Colonic mucosa (tissue), 4 donors: ENCODE data around the gene IFI16. TPM values are rescaled to one million over a fixed set of nuclear protein-coding genes. Genes with fewer than 3 reads are reported as not detected.

Experiments
- DNase-seq: peaks from one replicate; pipeline ENCODE4 v3.0.0-alpha.2; 2020
- H3K27ac ChIP-seq: fragments of 200-600 bp; one replicate; pipeline ENCODE4 v1.8.0; 2021
- H3K27me3 ChIP-seq: fragments of 200-600 bp; one replicate; pipeline ENCODE4 v1.8.0; 2021
- H3K36me3 ChIP-seq: fragments of 200-600 bp; one replicate; pipeline ENCODE4 v1.8.0; 2021
- H3K4me1 ChIP-seq: fragments of 200-600 bp; one replicate; pipeline ENCODE4 v1.8.0; 2021; ENCODE audit warnings: mild to moderate bottlenecking
- H3K4me3 ChIP-seq: fragments of 200-600 bp; one replicate; pipeline ENCODE4 v1.8.0; 2021
- H3K9ac ChIP-seq, 2 donors: one replicate each; pipeline ENCODE4 v1.7.0; 2013; ENCODE audit warnings: control low read depth in 2 of 2, low read depth in 2 of 2, low read length in 2 of 2
- H3K9me3 ChIP-seq: fragments of 200-600 bp; one replicate; pipeline ENCODE4 v1.8.0; 2021
- CTCF ChIP-seq: fragments of 200-600 bp; IDR thresholded peaks from one replicate; pipeline ENCODE4 v1.8.0; 2022; ENCODE audit warnings: antibody characterized with exemption, mild to moderate bottlenecking
- intact Hi-C: fragments of 100-400 bp; cut with DNase I; formaldehyde crosslinking; loops from one replicate; pipeline ENCODE4 v1.14.1; 2022
- total RNA-seq, 2 donors: library from RNA; stranded (reverse); fragmentation: NEBNext Ultra II Directional in 1 of 2; extraction: Animal tissue kit (Norgen Biotek cat#: 25700) in 1 of 2; gene quantifications; one replicate each; pipeline ENCODE4 v1.2.1, GENCODE V29; 2021
- donor health status: healthy.
- donor health status: DM: no; HTN: no; CAD: no.
- donor health status: DM: no; HTN: no; CAD: no.

The IFI16 gene
- total RNA-seq, 2 donors from 2014 or later, result 15.1 to 36.0 TPM

DNA sequence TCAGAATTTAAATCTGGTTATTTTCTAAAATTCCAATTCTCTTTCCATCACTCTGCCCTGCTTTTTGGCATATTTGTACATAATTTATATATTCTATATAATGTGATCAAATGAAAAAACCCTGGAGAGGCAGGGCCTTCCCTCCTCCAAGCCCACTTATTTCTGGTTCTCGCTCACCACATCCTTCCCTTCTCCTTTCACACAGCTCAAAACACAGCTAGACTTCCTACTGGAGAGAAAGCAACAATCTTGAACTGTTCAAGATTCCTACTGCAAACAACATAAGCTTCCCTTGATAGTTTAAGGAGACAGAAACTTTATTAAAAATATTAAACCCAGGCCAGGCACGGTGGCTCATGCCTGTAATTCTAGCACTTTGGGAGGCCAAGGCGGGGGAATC, 74.4 kb downstream of the IFI16 start:
- no peak for TF ChIP-seq CTCF
- H3K27ac ChIP-seq, result no peak overlapping the region
- intact Hi-C loops, result no loop called here

GRCh38 chr1:159084867-159085266, 75.2 kb downstream of the IFI16 start:
- no peak overlapping the region for H3K27ac ChIP-seq
- no peaks in the 10 kb centered on the region for H3K4me1 ChIP-seq

More for the DNA sequence above, 74.4 kb downstream of the IFI16 start:
- DNase-seq, result no peak
- no peak overlapping the region for H3K4me3 ChIP-seq
- no peaks in the 10 kb centered on the region for H3K4me1 ChIP-seq
- no peaks in the 10 kb centered on the region for H3K36me3 ChIP-seq
- no peaks in the 10 kb centered on the region for H3K27me3 ChIP-seq
- no peaks in the 10 kb centered on the region for H3K9me3 ChIP-seq
- H3K9ac ChIP-seq, result no peak overlapping the region

GRCh38 chr1:159088050-159088449, 78.3 kb downstream of the IFI16 start:
- Histone ChIP-seq H3K4me3 (no peak overlapping the region), H3K9ac (no peak overlapping the region), H3K27me3 (no peaks in the 10 kb centered on the region), H3K36me3 (no peaks in the 10 kb centered on the region), H3K4me1 (no peaks in the 10 kb centered on the region), H3K9me3 (no peaks in the 10 kb centered on the region), H3K27ac (no peak overlapping the region)
- DNase-seq, result no peak
- no peak for TF ChIP-seq CTCF
- intact Hi-C loops, result no loop called here

More at GRCh38 chr1:159084867-159085266, 75.2 kb downstream of the IFI16 start:
- intact Hi-C loops, result no loop called here
- H3K36me3 ChIP-seq, result no peaks in the 10 kb centered on the region
- no peak for TF ChIP-seq CTCF
- no peak for DNase-seq
- H3K27me3 ChIP-seq, result no peaks in the 10 kb centered on the region
- H3K4me3 ChIP-seq, result no peak overlapping the region
- no peak overlapping the region for H3K9ac ChIP-seq
- H3K9me3 ChIP-seq, result no peaks in the 10 kb centered on the region

DNA sequence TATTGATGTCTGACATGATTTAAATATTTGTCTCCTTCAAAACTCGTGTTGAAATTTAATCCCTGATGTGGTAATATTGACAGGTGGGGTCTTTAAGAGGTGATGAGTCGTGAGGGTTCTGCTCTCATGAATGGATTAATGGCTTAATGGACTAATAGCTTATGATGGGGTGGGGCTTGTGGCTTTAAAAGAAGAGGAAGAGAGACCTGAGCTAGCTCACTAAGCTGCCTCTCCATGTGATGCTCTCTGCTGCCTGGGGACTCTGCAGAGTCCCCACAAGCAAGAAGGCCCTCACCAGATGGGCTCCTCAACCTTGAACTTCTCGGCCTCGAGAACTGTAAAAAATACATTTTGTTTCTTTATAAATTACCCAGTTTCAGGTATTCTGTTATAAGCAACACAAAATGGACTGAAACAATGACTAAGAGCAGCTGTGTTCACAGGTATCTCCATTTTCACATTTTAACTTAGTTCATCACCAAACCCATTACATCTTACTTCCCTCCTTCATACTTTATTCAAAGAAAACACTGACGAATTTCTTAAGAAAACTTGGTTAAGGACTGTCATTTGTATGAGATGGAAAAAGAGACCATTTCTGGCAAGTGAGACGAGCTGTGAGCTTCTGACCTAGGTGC, 79.0 kb downstream of the IFI16 start:
- no peaks in the 10 kb centered on the region for H3K36me3 ChIP-seq
- no peak for DNase-seq
- no peak overlapping the region for H3K27ac ChIP-seq
- intact Hi-C loops, result no loop called here
- no peaks in the 10 kb centered on the region for H3K27me3 ChIP-seq
- H3K4me1 ChIP-seq, result no peaks in the 10 kb centered on the region
- H3K9ac ChIP-seq, result no peak overlapping the region
- no peak for TF ChIP-seq CTCF
- H3K9me3 ChIP-seq, result no peaks in the 10 kb centered on the region
- H3K4me3 ChIP-seq, result no peak overlapping the region

GRCh38 chr1:159089184-159089791, 79.6 kb downstream of the IFI16 start:
- no peak overlapping the region for H3K4me3 ChIP-seq
- no peak for DNase-seq
- H3K9me3 ChIP-seq, result no peaks in the 10 kb centered on the region
- H3K4me1 ChIP-seq, result no peaks in the 10 kb centered on the region
- no peak overlapping the region for H3K9ac ChIP-seq
- no peaks in the 10 kb centered on the region for H3K36me3 ChIP-seq
- no peaks in the 10 kb centered on the region for H3K27me3 ChIP-seq
- intact Hi-C loops, result no loop called here
- H3K27ac ChIP-seq, result no peak overlapping the region
- peak; percentile 48 for TF ChIP-seq CTCF
